Body of pancreas (tissue), 4 donors: ENCODE results near the gene CYB561. TPM values are rescaled to one million over a fixed set of nuclear protein-coding genes. Genes with fewer than 3 reads are reported as not detected.

Source experiments
- ATAC-seq: fragments of 150-250 bp; one replicate; pipeline ENCODE4 v1.9.1; 2016
- DNase-seq, 4 donors: peaks; one replicate each; pipeline ENCODE4 v3.0.0-alpha.2; 2019
- H3K27ac ChIP-seq, 4 donors: fragments of 200-600 bp; sonication (generic); 1 replicate in 3 of 4; 2 replicates in 1 of 4; pipeline versions ENCODE4 v1.5.1 to v1.6.1; 2016 to 2019; ENCODE audit warnings: mild to moderate bottlenecking in 1 of 4, mixed read lengths in 1 of 4, moderate library complexity in 1 of 4
- H3K27me3 ChIP-seq, 2 donors: fragments of 200-600 bp; sonication (generic); one replicate each; pipeline ENCODE4 v1.6.0; 2016; ENCODE audit warnings: mild to moderate bottlenecking in 1 of 2
- H3K36me3 ChIP-seq, 2 donors: fragments of 200-600 bp; sonication (generic); replicated peaks in 1 of 2; 2 replicates each; pipeline ENCODE4 v1.5.1; 2016; ENCODE audit warnings: low read depth in 2 of 2; ENCODE audit not compliant: insufficient read depth in 1 of 2
- H3K4me1 ChIP-seq: fragments of 200-600 bp; sonication (generic); one replicate; pipeline ENCODE4 v1.6.0; 2016
- H3K4me3 ChIP-seq, 2 donors: fragments of 200-600 bp; sonication (generic); 1 replicate in 1 of 2; 2 replicates in 1 of 2; pipeline ENCODE4 v1.5.1; 2016 to 2019
- H3K9me3 ChIP-seq, 3 donors: fragments of 200-600 bp; sonication (generic); 1 replicate in 2 of 3; 2 replicates in 1 of 3; pipeline ENCODE4 v1.5.1; 2016
- POLR2A ChIP-seq, 3 donors: fragments of 450-650 bp; IDR thresholded peaks; one replicate each; pipeline ENCODE4 v1.6.1; 2016; ENCODE audit warnings: antibody characterized with exemption in 3 of 3, mild to moderate bottlenecking in 2 of 3
- WGBS, 2 donors: methylation state at CpG; one replicate each; pipeline ENCODE4 v1.1.5; 2017; 5-methylcytosine and 5-hydroxymethylcytosine counted together
- intact Hi-C: fragments of 100-400 bp; cut with DNase I; formaldehyde crosslinking; loops from one replicate; pipeline ENCODE4 v1.15.1; 2023
- total RNA-seq, 2 donors: library from RNA; depleted of rRNA; stranded (reverse); fragments of >200 nt; gene quantifications; one replicate each; pipeline ENCODE4 v1.1.0, GENCODE V29; 2016
- TF ChIP-seq, protein P1 (sequence below), 7 experiments: fragments of 450-650 bp in 4 of 7; fragments of 200-600 bp in 3 of 7; sonication (generic) in 3 of 7; IDR thresholded peaks; one replicate each; pipeline ENCODE4 v1.5.1; 2016 to 2019; ENCODE audit warnings: antibody characterized with exemption in 7 of 7

The CYB561 gene
- total RNA-seq, 2 donors from 2014 or later, result 61.5 to 137 TPM

DNA sequence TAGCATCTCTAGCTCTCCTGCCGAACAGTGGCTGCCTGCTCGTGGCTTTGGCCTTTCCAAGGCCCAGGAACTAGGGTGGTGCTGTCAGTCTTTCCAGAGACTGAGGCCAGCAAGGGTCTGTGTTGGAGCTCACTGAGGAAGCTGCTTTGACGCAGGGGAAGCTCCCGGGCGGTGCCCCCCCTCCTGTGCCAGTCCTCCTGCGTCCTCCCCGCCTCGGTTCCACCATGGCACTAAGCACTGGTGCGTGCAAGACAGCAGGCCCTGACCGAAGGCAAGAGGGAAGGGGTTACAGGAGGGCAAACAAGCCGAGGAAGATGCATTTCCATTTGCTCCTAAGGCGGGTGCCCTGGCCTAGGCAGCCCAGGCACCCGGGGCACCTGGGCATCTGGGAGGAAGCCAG, 4.5 kb downstream of the CYB561 start:
- no peak for DNase-seq
- no peak for TF ChIP-seq POLR2A (IDR thresholded peaks at IDR 0.05)
- TF ChIP-seq, protein P1, sequence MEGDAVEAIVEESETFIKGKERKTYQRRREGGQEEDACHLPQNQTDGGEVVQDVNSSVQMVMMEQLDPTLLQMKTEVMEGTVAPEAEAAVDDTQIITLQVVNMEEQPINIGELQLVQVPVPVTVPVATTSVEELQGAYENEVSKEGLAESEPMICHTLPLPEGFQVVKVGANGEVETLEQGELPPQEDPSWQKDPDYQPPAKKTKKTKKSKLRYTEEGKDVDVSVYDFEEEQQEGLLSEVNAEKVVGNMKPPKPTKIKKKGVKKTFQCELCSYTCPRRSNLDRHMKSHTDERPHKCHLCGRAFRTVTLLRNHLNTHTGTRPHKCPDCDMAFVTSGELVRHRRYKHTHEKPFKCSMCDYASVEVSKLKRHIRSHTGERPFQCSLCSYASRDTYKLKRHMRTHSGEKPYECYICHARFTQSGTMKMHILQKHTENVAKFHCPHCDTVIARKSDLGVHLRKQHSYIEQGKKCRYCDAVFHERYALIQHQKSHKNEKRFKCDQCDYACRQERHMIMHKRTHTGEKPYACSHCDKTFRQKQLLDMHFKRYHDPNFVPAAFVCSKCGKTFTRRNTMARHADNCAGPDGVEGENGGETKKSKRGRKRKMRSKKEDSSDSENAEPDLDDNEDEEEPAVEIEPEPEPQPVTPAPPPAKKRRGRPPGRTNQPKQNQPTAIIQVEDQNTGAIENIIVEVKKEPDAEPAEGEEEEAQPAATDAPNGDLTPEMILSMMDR (IDR thresholded peaks at IDR 0.05), result no peak

DNA sequence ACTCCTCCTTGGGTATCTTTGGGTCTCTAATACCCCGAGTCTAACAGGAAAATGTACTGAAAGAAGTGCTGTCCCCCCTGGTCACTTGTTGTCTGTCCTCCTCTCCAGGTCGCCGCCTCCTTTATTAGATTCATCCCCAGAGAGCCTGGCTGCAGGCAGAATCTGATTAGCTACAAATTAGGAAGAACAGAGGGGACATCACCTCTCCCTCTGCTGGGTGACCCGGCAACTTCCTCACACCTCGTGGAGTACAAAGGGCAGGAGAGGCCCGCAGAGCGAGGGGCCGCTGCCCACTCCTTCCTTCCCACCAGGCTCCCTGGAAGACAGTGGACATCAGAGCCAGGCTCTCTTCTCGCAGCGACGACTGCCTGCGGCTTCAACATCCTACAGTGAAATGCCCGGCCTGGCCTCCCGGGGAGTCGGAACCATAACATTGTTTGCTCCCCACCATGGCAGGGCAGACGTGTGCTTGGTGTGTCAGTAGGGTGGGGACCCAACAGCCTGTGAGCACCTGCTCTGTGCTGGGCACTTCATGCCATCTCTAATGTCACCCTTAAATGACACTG, 5.3 kb downstream of the CYB561 start:
- TF ChIP-seq, protein P1 (IDR thresholded peaks at IDR 0.05), result no peak
- TF ChIP-seq POLR2A (IDR thresholded peaks at IDR 0.05), result no peak
- DNase-seq (no peak), ATAC-seq (no peak)
- H3K9me3 ChIP-seq, result no peaks in the 10 kb centered on the region
- H3K27me3 ChIP-seq, result no peaks in the 10 kb centered on the region
- H3K36me3 ChIP-seq, result no peaks in the 10 kb centered on the region
- H3K4me3 ChIP-seq, result no peak overlapping the region
- H3K4me1 ChIP-seq, result peaks cover 74% of the 10 kb centered on the region
- peak overlapping the region in 3 of 4 donors; percentile 0 to 51 (median 11) for H3K27ac ChIP-seq
- intact Hi-C loops, result loop anchor here (10.0 kb wide), 1 partner anchor 104 kb away; no protein-coding TSS in a partner anchor
- 74 to 87% methylated on average over 11 to 16 of the region's 16 CpGs for WGBS, 2 donors

More for the DNA sequence above, 4.5 kb downstream of the CYB561 start:
- ATAC-seq, result no peak
- intact Hi-C loops, result loop anchor here (10.0 kb wide), 1 partner anchor 103 kb away; no protein-coding TSS in a partner anchor
- WGBS, 2 donors, result 69 to 70% methylated on average over 10 to 13 of the region's 13 CpGs
- Histone ChIP-seq H3K36me3 (no peaks in the 10 kb centered on the region), H3K9me3 (no peaks in the 10 kb centered on the region), H3K4me3 (no peak overlapping the region), H3K27me3 (no peaks in the 10 kb centered on the region), H3K27ac (peak overlapping the region in 1 of 4 donors; percentile 11), H3K4me1 (peaks cover 71% of the 10 kb centered on the region)

DNA sequence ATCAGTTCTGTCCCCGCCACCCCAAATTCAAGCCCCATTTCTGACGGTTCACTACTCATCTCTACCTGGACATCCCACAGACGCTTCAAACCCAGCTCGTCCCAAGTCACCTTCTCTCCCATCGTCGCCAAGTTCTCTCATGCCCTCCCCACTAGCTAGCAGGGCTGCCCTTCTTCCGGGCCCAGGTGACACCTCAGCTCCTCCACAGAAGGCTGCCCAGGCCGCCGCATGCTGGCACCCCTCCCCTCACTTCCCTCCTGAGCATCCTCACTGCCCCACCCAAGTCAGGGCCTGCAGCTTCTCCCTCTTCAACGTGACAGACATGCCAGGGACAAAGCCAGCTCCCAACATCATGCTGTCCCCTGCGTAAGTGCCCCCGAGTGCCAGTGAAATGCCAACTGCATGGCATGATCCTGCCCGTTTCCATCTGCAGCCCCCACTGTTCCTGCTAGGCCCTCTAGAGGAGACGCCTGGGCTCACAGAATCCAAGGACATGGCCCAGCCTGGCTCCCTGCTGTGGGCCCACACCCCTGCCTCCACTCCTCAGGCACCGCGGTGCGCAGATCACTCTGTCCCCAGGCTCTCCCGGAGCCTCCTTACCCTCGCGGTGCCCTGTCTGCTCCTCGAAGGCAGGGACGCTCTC, 5.9 kb downstream of the CYB561 start:
- Histone ChIP-seq H3K27me3 (no peaks in the 10 kb centered on the region), H3K4me1 (peaks cover 80% of the 10 kb centered on the region), H3K4me3 (no peak overlapping the region), H3K27ac (peak overlapping the region in 3 of 4 donors; percentile 0 to 51 (median 48)), H3K36me3 (no peaks in the 10 kb centered on the region), H3K9me3 (no peaks in the 10 kb centered on the region)
- no peak for TF ChIP-seq POLR2A (IDR thresholded peaks at IDR 0.05)
- TF ChIP-seq, protein P1 (IDR thresholded peaks at IDR 0.05), result no peak
- intact Hi-C loops, result loop anchor here (10.0 kb wide), 1 partner anchor 105 kb away; no protein-coding TSS in a partner anchor
- ATAC-seq (no peak), DNase-seq (no peak)
- WGBS, 2 donors, result 68 to 72% methylated on average over 18 to 22 of the region's 22 CpGs

DNA sequence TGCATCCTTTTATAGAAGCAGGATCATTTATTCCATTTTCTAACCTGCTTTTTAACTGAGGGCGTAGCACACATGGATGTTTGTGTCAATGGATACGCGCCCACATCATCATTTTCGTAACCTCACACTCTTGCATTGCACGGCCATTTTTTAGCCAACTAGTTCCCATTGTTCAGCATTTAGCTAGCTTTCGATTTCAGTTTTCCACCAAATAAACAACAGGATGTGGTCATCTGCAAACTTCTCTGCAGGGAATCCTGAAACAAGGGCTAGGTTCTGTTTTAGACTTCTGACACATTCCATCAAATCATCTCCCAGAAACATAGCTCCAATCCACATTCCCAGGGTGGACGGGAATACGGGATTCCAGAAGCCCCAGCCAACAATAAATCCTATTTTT, 6.4 kb downstream of the CYB561 start:
- no peaks in the 10 kb centered on the region for H3K27me3 ChIP-seq
- no peaks in the 10 kb centered on the region for H3K9me3 ChIP-seq
- TF ChIP-seq, protein P1 (IDR thresholded peaks at IDR 0.05), result no peak
- TF ChIP-seq POLR2A (IDR thresholded peaks at IDR 0.05), result no peak
- intact Hi-C loops, result loop anchor here (5.0 to 10.0 kb wide), 2 partner anchors 38 to 105 kb away; partner anchors contain the start of gene ACE
- no peaks in the 10 kb centered on the region for H3K36me3 ChIP-seq
- H3K4me1 ChIP-seq, result peaks cover 81% of the 10 kb centered on the region
- DNase-seq, result no peak
- no peak for ATAC-seq
- peak overlapping the region in 2 of 4 donors; percentile 48 to 51 for H3K27ac ChIP-seq
- 51 to 72% methylated on average over 8 of the region's 8 CpGs for WGBS, 2 donors
- no peak overlapping the region for H3K4me3 ChIP-seq
